GM12874 (cell line): ENCODE measurements around the gene LARGE1.

ENCODE experiments used
- TF ChIP-seq, protein P1 (sequence below): IDR thresholded peaks from 2 replicates; pipeline ENCODE4 v1.5.1; 2011; ENCODE audit warnings: low read depth, mild to moderate bottlenecking, control low read depth, low read length, moderate library complexity; ENCODE audit not compliant: insufficient read depth

The LARGE1 gene

DNA sequence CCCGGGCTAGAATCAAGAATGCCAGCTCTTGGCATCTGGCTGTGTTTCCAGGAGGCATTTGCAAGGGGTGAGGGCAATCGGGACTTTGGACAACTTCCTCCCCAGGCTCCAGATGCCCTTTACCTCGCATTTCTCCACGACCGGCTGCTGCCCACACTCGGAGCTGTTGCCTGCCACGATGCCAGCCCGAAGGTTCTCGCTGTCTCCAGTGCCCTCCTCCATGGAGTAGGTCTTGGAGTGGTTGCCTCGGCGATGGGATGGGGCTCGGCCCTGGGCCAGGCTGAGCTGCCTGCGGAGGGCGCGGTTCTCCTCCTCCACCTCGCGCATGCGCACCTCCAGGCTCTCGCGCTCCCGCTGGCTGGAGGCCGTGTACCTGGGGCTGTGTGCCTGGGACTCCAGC lies 270.0 kb downstream of the LARGE1 start:
- TF ChIP-seq, protein P1, sequence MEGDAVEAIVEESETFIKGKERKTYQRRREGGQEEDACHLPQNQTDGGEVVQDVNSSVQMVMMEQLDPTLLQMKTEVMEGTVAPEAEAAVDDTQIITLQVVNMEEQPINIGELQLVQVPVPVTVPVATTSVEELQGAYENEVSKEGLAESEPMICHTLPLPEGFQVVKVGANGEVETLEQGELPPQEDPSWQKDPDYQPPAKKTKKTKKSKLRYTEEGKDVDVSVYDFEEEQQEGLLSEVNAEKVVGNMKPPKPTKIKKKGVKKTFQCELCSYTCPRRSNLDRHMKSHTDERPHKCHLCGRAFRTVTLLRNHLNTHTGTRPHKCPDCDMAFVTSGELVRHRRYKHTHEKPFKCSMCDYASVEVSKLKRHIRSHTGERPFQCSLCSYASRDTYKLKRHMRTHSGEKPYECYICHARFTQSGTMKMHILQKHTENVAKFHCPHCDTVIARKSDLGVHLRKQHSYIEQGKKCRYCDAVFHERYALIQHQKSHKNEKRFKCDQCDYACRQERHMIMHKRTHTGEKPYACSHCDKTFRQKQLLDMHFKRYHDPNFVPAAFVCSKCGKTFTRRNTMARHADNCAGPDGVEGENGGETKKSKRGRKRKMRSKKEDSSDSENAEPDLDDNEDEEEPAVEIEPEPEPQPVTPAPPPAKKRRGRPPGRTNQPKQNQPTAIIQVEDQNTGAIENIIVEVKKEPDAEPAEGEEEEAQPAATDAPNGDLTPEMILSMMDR: no peak

DNA sequence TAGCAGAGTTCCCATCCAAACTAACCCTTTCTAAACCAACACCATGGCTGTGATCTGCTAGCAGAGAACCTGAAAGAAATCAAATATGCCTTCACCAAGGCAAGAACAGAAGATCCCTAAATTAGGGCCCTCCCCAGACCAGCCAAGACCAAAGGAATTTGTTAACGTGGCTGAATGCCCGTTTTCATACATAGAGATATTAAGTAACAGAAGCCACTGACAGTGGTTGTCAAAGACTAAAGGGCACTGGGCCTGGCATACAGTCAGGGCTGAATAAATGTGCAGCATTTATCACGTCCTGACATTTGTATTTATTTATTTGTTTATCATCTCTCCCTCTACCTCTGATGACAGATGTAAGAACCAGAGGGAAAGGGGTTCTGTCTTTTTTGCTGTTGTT lies 271.8 kb downstream of the LARGE1 start:
- TF ChIP-seq, protein P1: no peak

DNA sequence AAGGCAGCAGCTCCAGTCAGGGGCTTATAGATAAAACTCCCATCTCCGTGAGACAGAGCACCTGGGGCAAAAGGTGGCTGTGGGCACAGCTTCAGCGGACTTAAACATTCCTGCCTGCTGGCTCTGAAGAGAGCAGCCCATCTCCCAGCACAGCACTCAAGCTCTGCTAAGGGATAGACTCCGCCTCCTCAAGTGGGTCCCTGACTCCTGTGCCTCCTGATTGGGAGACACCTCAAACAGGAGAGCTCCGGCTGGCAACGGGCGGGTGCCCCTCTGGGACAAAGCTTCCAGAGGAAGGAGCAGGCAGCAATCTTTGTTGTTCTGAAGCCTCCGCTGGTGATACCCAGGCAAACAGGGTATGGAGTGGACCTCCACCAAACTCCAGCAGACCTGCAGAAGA lies 279.4 kb downstream of the LARGE1 start:
- TF ChIP-seq, protein P1: no peak

DNA sequence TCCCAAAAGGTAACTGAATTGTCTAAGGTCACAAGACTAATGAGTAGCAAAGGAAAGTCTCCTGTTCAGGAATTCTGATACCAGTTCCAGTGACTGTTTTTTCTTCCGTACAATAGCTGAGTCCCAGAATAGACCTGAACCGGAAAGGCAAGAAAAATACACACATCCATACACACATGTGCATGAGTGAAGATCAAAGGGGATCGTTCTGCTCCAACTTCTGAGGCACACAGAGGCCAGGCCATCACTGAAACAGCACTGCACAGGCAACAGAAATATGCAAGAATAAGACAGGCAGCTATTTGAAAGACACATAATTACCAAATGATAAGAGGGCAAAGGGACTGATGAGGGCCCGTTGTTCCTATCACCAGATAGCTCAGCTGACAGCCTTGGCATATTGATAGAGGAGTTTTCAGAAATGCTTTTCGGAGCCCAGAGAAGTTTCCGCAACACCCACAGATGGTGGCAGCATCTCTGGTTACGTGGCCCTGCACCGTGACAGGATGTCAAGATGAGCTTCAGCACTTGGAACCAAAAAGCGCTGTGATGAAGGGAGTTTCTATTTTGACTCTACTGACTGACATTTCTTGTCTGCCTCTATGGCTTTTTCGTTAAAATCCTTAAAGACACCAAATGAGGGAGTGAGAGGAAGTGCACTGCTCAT lies 280.6 kb downstream of the LARGE1 start:
- TF ChIP-seq, protein P1: no peak

DNA sequence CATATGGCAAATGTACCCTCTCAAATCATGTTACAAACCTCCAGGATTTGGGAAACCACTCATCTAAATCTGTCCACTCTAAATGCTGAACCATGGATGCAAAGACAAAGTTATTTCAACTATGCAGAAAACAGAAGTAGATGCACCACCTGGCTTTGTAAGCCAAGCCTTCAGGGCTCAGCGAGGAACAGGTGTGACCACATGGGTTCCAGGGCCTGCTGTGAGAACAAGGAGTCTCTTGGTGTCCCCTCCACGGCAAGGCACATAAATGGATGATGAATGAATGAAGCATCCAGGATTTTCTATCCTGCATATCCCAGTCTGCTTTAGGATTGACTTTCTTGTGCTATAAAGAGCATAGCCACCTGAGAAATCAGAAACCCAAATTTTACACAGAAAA lies 284.5 kb downstream of the LARGE1 start:
- TF ChIP-seq, protein P1: no peak

DNA sequence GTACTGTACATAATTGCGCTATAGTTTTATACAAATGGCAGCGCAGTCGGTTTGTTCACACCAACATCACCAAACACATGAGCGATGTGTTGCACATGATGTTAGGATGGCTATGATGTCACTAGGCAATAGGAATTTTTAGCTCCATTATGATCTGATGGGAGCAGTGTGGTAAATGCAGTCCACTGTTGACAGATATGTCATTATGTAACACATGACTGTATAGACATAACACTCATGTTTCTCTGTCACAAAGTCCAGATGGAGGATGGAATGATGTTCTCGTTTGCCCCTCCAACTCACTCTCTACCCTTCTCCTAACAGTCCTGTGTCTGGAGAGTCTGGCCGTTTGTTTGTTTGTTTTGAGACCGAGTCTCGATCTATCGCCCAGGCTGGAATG lies 288.5 kb downstream of the LARGE1 start:
- TF ChIP-seq, protein P1: no peak

DNA sequence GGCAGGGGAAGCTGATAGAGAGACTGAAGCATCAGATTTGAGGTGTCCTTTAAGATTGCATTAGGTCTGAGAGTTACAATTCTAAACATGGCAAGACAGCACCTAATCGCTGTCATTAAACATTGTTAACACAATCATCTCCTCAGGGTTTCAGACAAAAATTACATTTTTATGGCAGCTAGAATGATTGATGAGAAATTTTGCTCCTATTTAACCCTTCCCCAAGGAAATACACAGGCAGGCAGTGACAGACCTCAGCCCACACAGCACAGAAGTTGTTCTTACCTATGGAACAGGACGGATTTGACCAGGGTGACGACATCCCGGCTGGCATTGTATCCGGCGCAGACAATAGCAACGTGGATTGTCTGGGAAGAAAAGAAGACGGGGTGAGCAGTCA lies 294.3 kb downstream of the LARGE1 start:
- TF ChIP-seq, protein P1: no peak
